Thyroid gland (tissue), 4 donors: ENCODE measurements around the gene NCBP3.

Source experiments
- CTCF ChIP-seq, 6 experiments: fragments of 200-600 bp in 3 of 6; fragments of 450-650 bp in 3 of 6; sonication (generic) in 3 of 6; IDR thresholded peaks; one replicate each; pipeline ENCODE4 v1.5.1; 2016 to 2019; ENCODE audit warnings: antibody characterized with exemption in 6 of 6, mild to moderate bottlenecking in 2 of 6, inconsistent platforms in 1 of 6, moderate library complexity in 1 of 6
- POLR2A ChIP-seq, 2 donors: fragments of 450-650 bp; IDR thresholded peaks; one replicate each; pipeline ENCODE4 v1.6.1; 2017; ENCODE audit warnings: antibody characterized with exemption in 2 of 2, mild to moderate bottlenecking in 2 of 2, moderate library complexity in 1 of 2

GRCh38 chr17:3895354-3895753, 49.3 kb upstream of the NCBP3 start:
- TF ChIP-seq CTCF (IDR thresholded peaks at IDR 0.05) (no peak), POLR2A (IDR thresholded peaks at IDR 0.05) (no peak)
